ENCODE results near the gene DGKB.

The DGKB gene

GRCh38 chr7:14760730-14761478 lies 141.6 kb downstream of the DGKB start:
- no peak for DNase-seq (ENCODE audit: low spot score)

- DNase-seq (ENCODE audit: low spot score): no peak
These were observed 142.8 kb downstream of the DGKB start for GRCh38 chr7:14759785-14760184.

- DNase-seq (ENCODE audit: low spot score): no peak
These were observed 147.9 kb downstream of the DGKB start for GRCh38 chr7:14754631-14755030.

GRCh38 chr7:14752301-14752700 lies 150.2 kb downstream of the DGKB start:
- DNase-seq (ENCODE audit: low spot score): no peak

- no peak for DNase-seq (ENCODE audit: low spot score)
These were observed 151.1 kb downstream of the DGKB start for GRCh38 chr7:14751461-14751860.

- DNase-seq (ENCODE audit: low spot score): peak; percentile 62
These were observed 154.1 kb downstream of the DGKB start for GRCh38 chr7:14748461-14748860.

- DNase-seq (ENCODE audit: low spot score): no peak
These were observed 154.8 kb downstream of the DGKB start for GRCh38 chr7:14747701-14748100.

GRCh38 chr7:14745076-14745475 lies 157.5 kb downstream of the DGKB start:
- no peak for DNase-seq (ENCODE audit: low spot score)

GRCh38 chr7:14740606-14741005 lies 161.9 kb downstream of the DGKB start:
- DNase-seq (ENCODE audit: low spot score): no peak

GRCh38 chr7:14739841-14740185 lies 162.7 kb downstream of the DGKB start:
- no peak for DNase-seq (ENCODE audit: low spot score)

- DNase-seq (ENCODE audit: low spot score): no peak
These were observed 163.2 kb downstream of the DGKB start for GRCh38 chr7:14739168-14739840.

GRCh38 chr7:14738086-14738485 lies 164.5 kb downstream of the DGKB start:
- DNase-seq (ENCODE audit: low spot score): no peak

GRCh38 chr7:14734839-14735321 lies 167.7 kb downstream of the DGKB start:
- peak; percentile 12 for DNase-seq (ENCODE audit: low spot score)

- no peak for DNase-seq (ENCODE audit: low spot score)
These were observed 181.8 kb downstream of the DGKB start for GRCh38 chr7:14720785-14721184.

GRCh38 chr7:14717816-14718215 lies 184.7 kb downstream of the DGKB start:
- peak; percentile 20 for DNase-seq (ENCODE audit: low spot score)

GRCh38 chr7:14717169-14717568 lies 185.4 kb downstream of the DGKB start:
- DNase-seq (ENCODE audit: low spot score): no peak

- no peak for DNase-seq (ENCODE audit: low spot score)
These were observed 188.3 kb downstream of the DGKB start for GRCh38 chr7:14714161-14714728.

- DNase-seq (ENCODE audit: low spot score): no peak
These were observed 204.3 kb downstream of the DGKB start for GRCh38 chr7:14698239-14698638.

GRCh38 chr7:14697684-14698083 lies 204.9 kb downstream of the DGKB start:
- DNase-seq (ENCODE audit: low spot score): no peak

GRCh38 chr7:14691597-14692203 lies 210.9 kb downstream of the DGKB start:
- peak; percentile 13 for DNase-seq (ENCODE audit: low spot score)

- DNase-seq (ENCODE audit: low spot score): no peak
These were observed 211.5 kb downstream of the DGKB start for GRCh38 chr7:14691034-14691433.

- no peak for DNase-seq (ENCODE audit: low spot score)
These were observed 212.1 kb downstream of the DGKB start for GRCh38 chr7:14690486-14690885.

- DNase-seq (ENCODE audit: low spot score): no peak
These were observed 212.5 kb downstream of the DGKB start for GRCh38 chr7:14690075-14690474.
